Spleen (tissue), 11 donors: ENCODE measurements around the gene MAP4K4. TPM values are rescaled to one million over a fixed set of nuclear protein-coding genes. Genes with fewer than 3 reads are reported as not detected.

ENCODE experiments used
- DNase-seq: peaks from one replicate; pipeline ENCODE4 v3.0.0-alpha.2; 2020
- H3K27ac ChIP-seq, 8 donors: fragments of 200-600 bp; sonication (generic) in 7 of 8; 1 replicate in 4 of 8; 2 replicates in 4 of 8; pipeline versions ENCODE4 v1.5.0 to v1.8.0; 2016 to 2021; ENCODE audit warnings: inconsistent platforms in 4 of 8, mild to moderate bottlenecking in 4 of 8, moderate library complexity in 1 of 8
- H3K27me3 ChIP-seq, 7 donors: fragments of 200-600 bp; sonication (generic) in 6 of 7; replicated peaks in 1 of 7; 1 replicate in 4 of 7; 2 replicates in 3 of 7; pipeline versions ENCODE4 v1.5.0 to v1.8.0; 2016 to 2021; ENCODE audit warnings: inconsistent platforms in 3 of 7, mild to moderate bottlenecking in 1 of 7
- H3K36me3 ChIP-seq, 6 donors: fragments of 200-600 bp; sonication (generic) in 5 of 6; 1 replicate in 4 of 6; 2 replicates in 2 of 6; pipeline versions ENCODE4 v1.5.0 to v1.8.0; 2016 to 2021; ENCODE audit warnings: inconsistent platforms in 2 of 6
- H3K4me1 ChIP-seq, 6 donors: fragments of 200-600 bp; sonication (generic) in 5 of 6; 1 replicate in 3 of 6; 2 replicates in 3 of 6; pipeline versions ENCODE4 v1.5.0 to v1.8.0; 2016 to 2021; ENCODE audit warnings: inconsistent platforms in 3 of 6
- H3K4me3 ChIP-seq, 8 donors: fragments of 200-600 bp; sonication (generic) in 7 of 8; 1 replicate in 4 of 8; 2 replicates in 4 of 8; pipeline versions ENCODE4 v1.5.0 to v1.8.0; 2016 to 2021; ENCODE audit warnings: inconsistent platforms in 4 of 8, mild to moderate bottlenecking in 4 of 8, moderate library complexity in 2 of 8
- H3K9me3 ChIP-seq, 8 donors: fragments of 200-600 bp; sonication (generic) in 7 of 8; 1 replicate in 4 of 8; 2 replicates in 4 of 8; pipeline versions ENCODE4 v1.5.0 to v1.8.0; 2016 to 2021; ENCODE audit warnings: inconsistent platforms in 4 of 8
- CTCF ChIP-seq, 11 experiments: fragments of 200-600 bp in 7 of 11; fragments of 450-650 bp in 4 of 11; sonication (generic) in 4 of 11; IDR thresholded peaks in 8 of 11; conservative IDR thresholded peaks in 3 of 11; 1 replicate in 7 of 11; 2 replicates in 4 of 11; pipeline versions ENCODE4 v1.4.0 to v1.8.0; 2016 to 2021; ENCODE audit warnings: antibody characterized with exemption in 11 of 11, inconsistent platforms in 4 of 11, mild to moderate bottlenecking in 1 of 11
- POLR2A ChIP-seq, 3 donors: fragments of 450-650 bp; IDR thresholded peaks; one replicate each; pipeline ENCODE4 v1.5.1; 2017; ENCODE audit warnings: antibody characterized with exemption in 3 of 3, mild to moderate bottlenecking in 1 of 3
- POLR2AphosphoS5 ChIP-seq, 3 donors: sonication (generic); formaldehyde crosslinking; IDR thresholded peaks; one replicate each; pipeline ENCODE4 v1.5.1; 2017; ENCODE audit warnings: antibody characterized with exemption in 3 of 3
- WGBS, 5 donors: extraction: QIAGEN DNeasy Blood & Tissue Kit in 3 of 5; methylation state at CpG; one replicate each; pipeline versions ENCODE4 v1.1.5 to v1.1.7; 2013 to 2018; 5-methylcytosine and 5-hydroxymethylcytosine counted together
- intact Hi-C: fragments of 100-400 bp; cut with DNase I; formaldehyde crosslinking; loops from one replicate; pipeline ENCODE4 v1.15.0; 2023; ENCODE audit warnings: low total_unique reads
- polyA plus RNA-seq, 3 donors: library from polyadenylated mRNA; stranded (reverse); fragments of 200-250 nt; gene quantifications; one replicate each; pipeline ENCODE4 v1.2.1, GENCODE V29; 2013
- total RNA-seq, 7 donors: library from RNA; depleted of rRNA in 3 of 7; stranded (reverse); fragments of >200 nt in 3 of 7; fragmentation: NEBNext Ultra II Directional in 4 of 7; extraction: Animal tissue kit (Norgen Biotek cat#: 25700) in 4 of 7; gene quantifications; one replicate each; pipeline versions ENCODE4 v1.1.0 to v1.2.1, GENCODE V29; 2016 to 2021
- donor health status: healthy with polysubstance abuse.
- donor health status: DM: no; HTN: no; CAD: no; lungs with moderate emphysema.
- donor health status: DM: no; HTN: no; CAD: no.
- donor health status: Bipolar disorder and iron deficiency.
- donor health status: healthy.
- donor health status: DM: no; HTN: no; CAD: no.
- donor health status: DM: yes; HTN: yes; CAD: no.

MAP4K4 gene
- total and polyA plus RNA-seq, 10 donors = 16.7 to 108 (median 71.7) TPM

DNA sequence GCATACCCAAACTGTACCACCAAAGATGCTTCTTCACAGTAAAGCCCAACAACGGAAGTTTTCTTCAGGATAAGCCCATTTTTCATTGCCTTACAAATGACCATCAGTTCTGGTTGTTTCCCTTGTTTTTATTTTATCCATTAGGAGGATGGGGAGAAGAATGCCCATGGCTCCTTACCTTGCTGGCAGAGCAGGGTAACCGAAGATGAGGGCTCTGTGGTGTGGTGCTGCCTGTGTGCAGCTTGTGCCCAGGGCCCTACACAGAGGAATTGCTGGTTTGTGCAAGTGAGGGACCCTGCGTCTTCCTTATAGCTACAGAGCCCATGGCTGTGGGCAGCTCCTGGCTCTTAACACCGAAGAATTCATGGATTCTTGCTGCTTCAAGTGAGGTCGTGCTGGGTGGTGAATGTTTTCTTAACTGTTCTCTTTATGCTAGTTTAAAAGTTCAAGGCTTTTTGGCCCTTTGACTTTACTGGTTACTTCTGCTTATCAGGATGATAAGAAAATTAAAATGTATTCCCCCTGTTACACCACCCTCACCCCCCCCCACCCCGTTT, 110.6 kb downstream of the MAP4K4 start:
- no peak for DNase-seq
- H3K36me3 ChIP-seq = peaks cover 0 to 4% (median 0%) of the 10 kb centered on the region in 6 donors
- no peaks in the 10 kb centered on the region for H3K9me3 ChIP-seq
- peaks cover 21 to 75% (median 42%) of the 10 kb centered on the region in 6 donors for H3K4me1 ChIP-seq
- WGBS, 5 donors = 88 to 94% (median 89%) methylated on average over 6 of the region's 6 CpGs
- no peaks in the 10 kb centered on the region for H3K27me3 ChIP-seq
- TF ChIP-seq POLR2A (IDR thresholded peaks at IDR 0.05) (no peak), CTCF (IDR thresholded peaks at IDR 0.05 in 8 of 11, conservative IDR thresholded peaks at IDR 0.05 in 3 of 11) (no peak), POLR2AphosphoS5 (IDR thresholded peaks at IDR 0.05) (no peak)
- no peak overlapping the region for H3K4me3 ChIP-seq
- intact Hi-C loops = no loop called here
- no peak overlapping the region for H3K27ac ChIP-seq

DNA sequence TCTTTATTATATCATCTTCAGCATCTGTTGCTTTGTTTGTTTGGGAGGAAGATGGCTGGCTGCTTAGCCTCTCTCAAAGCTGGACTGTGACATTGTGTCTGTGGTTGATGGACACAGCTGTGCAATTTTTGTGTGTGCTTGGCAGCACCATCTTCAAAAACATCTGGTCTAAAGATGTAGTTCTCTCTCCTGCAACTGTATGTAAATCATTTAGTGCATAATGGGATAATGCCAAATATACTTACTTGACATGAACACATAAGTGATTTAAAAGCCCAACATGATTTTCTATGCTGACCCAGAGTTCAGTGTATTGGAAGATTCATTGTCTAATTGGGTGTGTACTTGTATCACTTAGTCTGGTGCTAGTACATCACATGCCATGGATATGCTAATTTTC, 112.2 kb downstream of the MAP4K4 start:
- DNase-seq = no peak
- intact Hi-C loops = loop anchor here (10.0 kb wide), 1 partner anchor 55 kb away; no protein-coding TSS in a partner anchor
- no peak overlapping the region for H3K27ac ChIP-seq
- H3K27me3 ChIP-seq = no peaks in the 10 kb centered on the region
- peaks cover 21 to 67% (median 33%) of the 10 kb centered on the region in 6 donors for H3K4me1 ChIP-seq
- peaks cover 0 to 4% (median 0%) of the 10 kb centered on the region in 6 donors for H3K36me3 ChIP-seq
- H3K9me3 ChIP-seq = no peaks in the 10 kb centered on the region
- H3K4me3 ChIP-seq = no peak overlapping the region
- TF ChIP-seq POLR2A (IDR thresholded peaks at IDR 0.05) = no peak
- TF ChIP-seq CTCF (IDR thresholded peaks at IDR 0.05 in 8 of 11, conservative IDR thresholded peaks at IDR 0.05 in 3 of 11) = no peak
- no peak for TF ChIP-seq POLR2AphosphoS5 (IDR thresholded peaks at IDR 0.05)

DNA sequence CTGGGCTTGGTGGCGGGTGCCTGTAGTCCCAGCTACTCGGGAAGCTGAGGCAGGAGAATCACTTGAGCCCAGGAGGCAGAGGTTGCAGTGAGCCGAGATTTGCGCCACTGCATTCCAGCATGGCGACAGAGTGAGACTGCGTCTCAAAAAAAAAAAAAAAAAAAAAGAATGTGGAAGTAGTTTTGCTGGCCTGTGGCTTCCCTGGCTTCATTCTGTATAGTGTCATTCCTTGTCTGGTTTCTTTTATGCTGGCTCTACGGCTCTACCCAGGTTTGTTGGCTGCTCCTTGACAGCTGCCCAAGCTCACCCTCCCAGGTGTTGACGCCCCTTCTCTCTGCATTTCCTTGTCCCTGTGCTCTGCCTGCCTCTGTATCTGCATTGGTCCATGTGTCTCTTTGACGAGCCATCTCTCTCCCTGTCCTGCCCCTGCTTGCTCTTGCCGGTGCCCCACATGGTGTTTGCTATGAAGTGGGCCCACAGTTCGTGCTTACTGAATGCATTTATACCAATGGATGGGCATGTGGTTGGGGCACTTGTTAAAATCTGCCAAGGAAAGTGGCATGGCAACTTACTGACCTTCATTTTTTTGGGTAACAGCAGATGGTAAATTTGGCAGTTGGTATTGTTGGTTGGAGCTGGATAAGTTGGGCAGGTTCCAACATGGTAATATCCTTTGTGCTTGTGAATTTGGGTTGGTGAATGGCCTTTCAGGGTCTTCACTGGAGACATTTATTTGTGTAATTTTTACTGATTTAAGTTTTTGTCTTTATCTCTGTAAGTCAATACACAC, 113.9 kb downstream of the MAP4K4 start:
- Histone ChIP-seq H3K4me1 (peaks cover 8 to 66% (median 26%) of the 10 kb centered on the region in 6 donors), H3K27me3 (no peaks in the 10 kb centered on the region), H3K36me3 (peaks cover 0 to 4% (median 0%) of the 10 kb centered on the region in 6 donors), H3K27ac (no peak overlapping the region), H3K9me3 (no peaks in the 10 kb centered on the region), H3K4me3 (no peak overlapping the region)
- TF ChIP-seq CTCF (IDR thresholded peaks at IDR 0.05 in 8 of 11, conservative IDR thresholded peaks at IDR 0.05 in 3 of 11) = no peak
- TF ChIP-seq POLR2A (IDR thresholded peaks at IDR 0.05) = no peak
- no peak for TF ChIP-seq POLR2AphosphoS5 (IDR thresholded peaks at IDR 0.05)
- no peak for DNase-seq
- WGBS, 5 donors = 91 to 98% (median 95%) methylated on average over 11 of the region's 11 CpGs
- intact Hi-C loops = loop anchor here (10.0 kb wide), 1 partner anchor 57 kb away; no protein-coding TSS in a partner anchor

- H3K9me3 ChIP-seq = no peaks in the 10 kb centered on the region
- H3K27ac ChIP-seq = no peak overlapping the region
- 94 to 99% (median 98%) methylated on average over 7 of the region's 7 CpGs for WGBS, 5 donors
- peaks cover 0 to 4% (median 0%) of the 10 kb centered on the region in 6 donors for H3K36me3 ChIP-seq
- TF ChIP-seq CTCF (IDR thresholded peaks at IDR 0.05 in 8 of 11, conservative IDR thresholded peaks at IDR 0.05 in 3 of 11) (no peak), POLR2AphosphoS5 (IDR thresholded peaks at IDR 0.05) (no peak), POLR2A (IDR thresholded peaks at IDR 0.05) (no peak)
- intact Hi-C loops = loop anchor here (10.0 kb wide), 1 partner anchor 57 kb away; no protein-coding TSS in a partner anchor
- H3K4me1 ChIP-seq = peaks cover under 1 to 66% (median 24%) of the 10 kb centered on the region in 6 donors
- no peaks in the 10 kb centered on the region for H3K27me3 ChIP-seq
- DNase-seq = no peak
- no peak overlapping the region for H3K4me3 ChIP-seq
Observed at GRCh38 chr2:101812226-101812625, 114.7 kb downstream of the MAP4K4 start.
